A673 (cell line): ENCODE data around the gene LHPP. TPM values are rescaled to one million over a fixed set of nuclear protein-coding genes. Genes with fewer than 3 reads are reported as not detected.

ENCODE experiments used
- BruUV-seq: library from RNA; stranded (reverse); fragments of 400-500 nt; replicated peaks from 2 replicates; lab custom pipeline; 2021; lab: Mats Ljungman, UMichigan
- CTCF ChIA-PET: fragments of 300-600 bp; sonication (Branson Sonifier 250); formaldehyde crosslinking; loops from one replicate; lab custom pipeline; 2022; ENCODE audit warnings: antibody characterized with exemption; lab: Charles Lee
- POLR2A ChIA-PET: fragments of 300-600 bp; sonication (Branson Sonifier 250); formaldehyde crosslinking; loops from one replicate; lab custom pipeline; 2022; ENCODE audit warnings: antibody characterized with exemption; ENCODE audit not compliant: low non-redundant PET; lab: Charles Lee
- DNase-seq: peaks from one replicate; pipeline ENCODE4 v3.0.0-alpha.2; 2015; ENCODE audit warnings: low spot score
- H3K27ac ChIP-seq: fragments of 200-600 bp; sonication (generic); 2 replicates; pipeline ENCODE4 v1.5.1; 2016; ENCODE audit warnings: mixed run types, low read depth, mild to moderate bottlenecking, mixed read lengths, antibody characterized with exemption, low read length; ENCODE audit not compliant: poor library complexity, severe bottlenecking
- H3K27me3 ChIP-seq: fragments of 200-600 bp; sonication (generic); replicated peaks from 2 replicates; pipeline ENCODE4 v1.6.1; 2017; ENCODE audit warnings: mixed run types, low read depth, mild to moderate bottlenecking, mixed read lengths, antibody characterized with exemption, low read length; ENCODE audit not compliant: insufficient read depth, poor library complexity
- H3K36me3 ChIP-seq: fragments of 200-600 bp; sonication (generic); 2 replicates; pipeline ENCODE4 v1.6.1; 2016; ENCODE audit warnings: mixed run types, mild to moderate bottlenecking, mixed read lengths, antibody characterized with exemption, low read length; ENCODE audit not compliant: insufficient read depth, poor library complexity, severe bottlenecking
- H3K4me1 ChIP-seq: fragments of 200-600 bp; sonication (generic); 2 replicates; pipeline ENCODE4 v1.6.1; 2017; ENCODE audit warnings: mixed run types, mild to moderate bottlenecking, mixed read lengths, antibody characterized with exemption, low read length; ENCODE audit not compliant: insufficient read depth, poor library complexity, severe bottlenecking
- H3K4me3 ChIP-seq: fragments of 200-600 bp; sonication (generic); 2 replicates; pipeline ENCODE4 v1.5.1; 2016; ENCODE audit warnings: low read depth, mixed run types, mild to moderate bottlenecking, mixed read lengths, low read length; ENCODE audit not compliant: poor library complexity, severe bottlenecking
- H3K9me3 ChIP-seq: fragments of 200-600 bp; sonication (generic); 2 replicates; pipeline ENCODE4 v1.6.1; 2016; ENCODE audit warnings: mixed run types, low read depth, mild to moderate bottlenecking, mixed read lengths, antibody characterized with exemption, low read length; ENCODE audit not compliant: poor library complexity, severe bottlenecking
- EZH2 ChIP-seq: fragments of 200-600 bp; sonication (generic); IDR thresholded peaks from 2 replicates; pipeline ENCODE4 v1.6.1; 2017; ENCODE audit warnings: borderline replicate concordance, low read depth, mild to moderate bottlenecking, mixed read lengths, antibody characterized with exemption, low read length; ENCODE audit not compliant: poor library complexity, severe bottlenecking
- intact Hi-C: fragments of 100-400 bp; cut with micrococcal nuclease; formaldehyde crosslinking; loops from one replicate; pipeline ENCODE4 v1.10.0; 2022; ENCODE audit not compliant: unreplicated experiment
- total RNA-seq: library from RNA; stranded (reverse); gene quantifications from 2 replicates; pipeline ENCODE4 v1.2.3, GENCODE V29; 2021
- TF ChIP-seq, protein P1 (sequence below): fragments of 300-800, 200-600 bp; sonication (generic); conservative IDR thresholded peaks from 2 replicates; pipeline ENCODE4 v1.5.1; 2017; ENCODE audit warnings: low read depth, mild to moderate bottlenecking, antibody characterized with exemption, low read length, moderate library complexity, mixed read lengths

Gene LHPP
- total RNA-seq, 1 experiment from 2014 or later = 2.3 TPM

DNA sequence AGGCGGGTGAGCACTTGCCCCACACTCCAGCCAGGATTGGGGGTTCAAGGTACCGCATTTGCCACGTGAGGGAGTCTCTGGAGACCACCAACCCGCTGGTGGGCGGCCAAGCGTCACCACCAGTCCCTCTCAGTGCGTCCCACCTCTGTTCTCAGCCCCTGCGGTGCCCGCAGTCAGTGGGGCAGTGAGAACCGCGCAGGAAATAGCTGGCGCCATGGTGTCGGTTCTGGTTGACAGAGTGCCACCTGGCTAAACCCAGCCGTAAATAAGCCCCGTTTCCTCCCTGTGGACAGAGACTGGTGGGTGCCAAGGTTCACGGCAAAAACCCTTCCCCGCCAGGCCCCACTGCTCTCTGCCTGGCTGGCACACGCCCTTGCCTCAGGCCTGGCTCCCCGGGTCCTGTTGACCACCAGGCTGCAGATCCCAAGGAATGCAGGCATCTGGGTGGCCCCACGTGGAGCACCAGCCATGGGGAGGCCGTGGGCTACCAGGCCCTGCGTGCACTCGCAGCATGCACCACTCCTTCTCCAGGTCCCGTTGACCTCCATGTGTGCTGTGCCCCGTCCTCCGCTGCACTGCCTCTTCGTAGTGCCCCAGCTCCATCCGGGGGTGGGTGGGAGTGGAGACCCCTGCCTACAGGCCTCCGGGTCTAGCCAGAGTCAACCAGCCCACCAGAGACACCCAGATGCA lies 140.0 kb downstream of the LHPP start:
- no TSS peak for BruUV-seq
- Histone ChIP-seq H3K27me3 (no peaks in the 10 kb centered on the region), H3K27ac (no peak overlapping the region), H3K36me3 (no peaks in the 10 kb centered on the region), H3K4me1 (no peaks in the 10 kb centered on the region), H3K4me3 (no peak overlapping the region), H3K9me3 (no peaks in the 10 kb centered on the region)
- no peak for DNase-seq
- ChIA-PET POLR2A (interaction anchor here (0.6 kb wide), 1 partner anchor 335 kb away, joined by 6 read pairs; no protein-coding TSS in a partner anchor), CTCF (no interaction called here)
- intact Hi-C loops = no loop called here
- TF ChIP-seq EZH2 = no peak
- TF ChIP-seq, protein P1, sequence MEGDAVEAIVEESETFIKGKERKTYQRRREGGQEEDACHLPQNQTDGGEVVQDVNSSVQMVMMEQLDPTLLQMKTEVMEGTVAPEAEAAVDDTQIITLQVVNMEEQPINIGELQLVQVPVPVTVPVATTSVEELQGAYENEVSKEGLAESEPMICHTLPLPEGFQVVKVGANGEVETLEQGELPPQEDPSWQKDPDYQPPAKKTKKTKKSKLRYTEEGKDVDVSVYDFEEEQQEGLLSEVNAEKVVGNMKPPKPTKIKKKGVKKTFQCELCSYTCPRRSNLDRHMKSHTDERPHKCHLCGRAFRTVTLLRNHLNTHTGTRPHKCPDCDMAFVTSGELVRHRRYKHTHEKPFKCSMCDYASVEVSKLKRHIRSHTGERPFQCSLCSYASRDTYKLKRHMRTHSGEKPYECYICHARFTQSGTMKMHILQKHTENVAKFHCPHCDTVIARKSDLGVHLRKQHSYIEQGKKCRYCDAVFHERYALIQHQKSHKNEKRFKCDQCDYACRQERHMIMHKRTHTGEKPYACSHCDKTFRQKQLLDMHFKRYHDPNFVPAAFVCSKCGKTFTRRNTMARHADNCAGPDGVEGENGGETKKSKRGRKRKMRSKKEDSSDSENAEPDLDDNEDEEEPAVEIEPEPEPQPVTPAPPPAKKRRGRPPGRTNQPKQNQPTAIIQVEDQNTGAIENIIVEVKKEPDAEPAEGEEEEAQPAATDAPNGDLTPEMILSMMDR = no peak

DNA sequence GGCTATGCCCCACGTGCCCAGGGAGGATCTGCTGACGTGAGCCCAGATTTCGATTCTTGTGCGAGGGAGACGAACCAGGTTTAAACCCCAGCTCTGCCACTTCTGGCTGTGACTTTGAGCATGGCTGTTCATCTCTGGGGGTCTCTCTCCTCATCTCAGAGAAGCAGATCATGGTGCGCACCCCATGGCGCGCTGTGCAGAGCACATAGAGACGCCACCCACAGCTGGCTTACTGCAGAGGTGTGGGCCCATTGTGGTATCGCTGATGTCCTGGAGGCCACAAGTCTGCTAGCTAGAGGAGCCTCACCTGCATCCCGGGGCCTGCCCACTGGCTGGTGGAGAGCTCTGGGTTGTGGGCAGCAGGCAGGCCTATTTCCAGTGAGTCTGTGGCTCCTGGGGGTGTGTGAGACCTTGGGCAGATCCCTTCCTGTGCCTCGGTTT lies 140.5 kb downstream of the LHPP start:
- CTCF ChIA-PET = no interaction called here
- POLR2A ChIA-PET = no interaction called here
- BruUV-seq = no TSS peak

DNA sequence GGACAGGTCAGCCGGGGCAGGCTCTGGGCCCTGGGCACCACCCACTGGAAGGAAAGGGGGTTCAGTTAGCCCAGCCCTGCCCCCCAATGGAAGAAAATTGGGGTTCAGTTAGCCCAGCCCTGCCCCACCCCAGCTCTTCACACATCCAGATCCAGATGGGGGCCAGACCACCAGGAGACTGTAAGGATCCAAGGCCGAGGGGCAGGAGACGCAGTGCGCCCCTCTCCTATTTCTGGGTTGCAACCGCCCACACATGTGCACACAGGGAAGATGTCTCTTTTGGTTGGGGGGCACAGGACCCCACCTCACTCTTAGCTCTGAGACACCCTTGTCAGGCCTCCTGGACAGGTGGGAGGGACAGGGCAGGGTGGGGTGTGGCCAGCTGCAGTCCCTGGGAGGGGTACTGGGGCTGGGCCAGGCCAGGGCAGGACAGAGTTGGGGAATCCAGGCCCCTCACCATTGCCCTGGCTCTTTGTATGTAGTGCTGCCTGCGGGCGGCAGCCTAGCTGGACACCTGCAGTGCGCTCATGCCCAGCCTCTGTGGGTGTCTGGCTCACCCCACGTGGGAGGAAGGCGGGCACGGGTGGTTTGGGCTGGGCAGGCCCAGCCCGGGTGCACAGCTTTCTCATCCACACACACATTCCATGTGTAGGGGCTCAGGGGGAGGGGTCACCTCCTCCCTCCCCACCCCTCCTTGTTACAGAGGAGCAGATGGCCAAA lies 141.2 kb downstream of the LHPP start:
- Histone ChIP-seq H3K27ac (no peak overlapping the region), H3K36me3 (no peaks in the 10 kb centered on the region), H3K4me1 (no peaks in the 10 kb centered on the region), H3K4me3 (no peak overlapping the region), H3K9me3 (no peaks in the 10 kb centered on the region), H3K27me3 (no peaks in the 10 kb centered on the region)
- CTCF ChIA-PET = no interaction called here
- POLR2A ChIA-PET = no interaction called here
- DNase-seq = no peak
- TF ChIP-seq EZH2 = no peak
- TF ChIP-seq, protein P1 = no peak
- intact Hi-C loops = no loop called here
- no TSS peak for BruUV-seq

More for the DNA sequence above, 140.5 kb downstream of the LHPP start:
- no peak overlapping the region for H3K4me3 ChIP-seq
- intact Hi-C loops = no loop called here
- no peaks in the 10 kb centered on the region for H3K27me3 ChIP-seq
- TF ChIP-seq, protein P1 = no peak
- TF ChIP-seq EZH2 = no peak
- H3K9me3 ChIP-seq = no peaks in the 10 kb centered on the region
- H3K36me3 ChIP-seq = no peaks in the 10 kb centered on the region
- H3K27ac ChIP-seq = no peak overlapping the region
- no peaks in the 10 kb centered on the region for H3K4me1 ChIP-seq
- no peak for DNase-seq
